Stomach (tissue), 4 donors: Measurements from ENCODE around the gene NYAP2.

Experiments used
- CTCF ChIP-seq, 7 experiments: fragments of 450-650 bp in 4 of 7; fragments of 200-600 bp in 3 of 7; sonication (generic) in 3 of 7; IDR thresholded peaks; one replicate each; pipeline ENCODE4 v1.5.1; 2016 to 2019; ENCODE audit warnings: antibody characterized with exemption in 7 of 7, control low read depth in 2 of 7, mild to moderate bottlenecking in 1 of 7
- EP300 ChIP-seq: sonication (generic); formaldehyde crosslinking; IDR thresholded peaks from one replicate; pipeline ENCODE4 v1.6.1; 2017; ENCODE audit warnings: antibody characterized with exemption
- POLR2AphosphoS5 ChIP-seq, 3 donors: sonication (generic); formaldehyde crosslinking; IDR thresholded peaks; one replicate each; pipeline ENCODE4 v1.6.1; 2016; ENCODE audit warnings: antibody characterized with exemption in 3 of 3

DNA sequence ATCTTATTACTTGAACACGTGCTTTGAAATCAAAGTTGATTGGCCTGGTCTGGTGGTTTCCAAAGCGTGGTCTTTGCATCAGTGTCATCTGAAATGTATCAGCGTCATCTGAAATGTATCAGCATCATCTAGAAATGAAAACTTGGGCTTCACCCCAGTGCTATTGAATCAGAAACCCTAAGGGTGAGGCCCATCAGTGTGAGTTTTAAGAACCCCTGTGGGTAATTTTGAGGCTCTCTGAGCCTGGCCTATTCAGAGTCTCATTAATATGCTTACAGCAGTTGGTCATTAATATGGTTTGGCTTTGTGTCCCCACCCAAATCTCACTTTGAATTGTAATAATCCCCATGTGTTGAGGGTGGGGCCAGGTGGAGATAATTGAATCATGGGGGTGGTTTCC is 85.2 kb downstream of the NYAP2 start:
- no peak for TF ChIP-seq POLR2AphosphoS5 (IDR thresholded peaks at IDR 0.05)
- TF ChIP-seq CTCF (IDR thresholded peaks at IDR 0.05), result no peak
- TF ChIP-seq EP300, result no peak
